Tibial nerve (tissue), 3 donors: ENCODE data around the gene FAM76B.

Experiments used
- POLR2A ChIP-seq, 2 donors: fragments of 450-650 bp; IDR thresholded peaks; one replicate each; pipeline ENCODE4 v1.6.1; 2017; ENCODE audit warnings: antibody characterized with exemption in 2 of 2, mild to moderate bottlenecking in 2 of 2, moderate library complexity in 2 of 2
- TF ChIP-seq, protein P1 (sequence below), 5 experiments: fragments of 200-600 bp in 3 of 5; fragments of 450-650 bp in 2 of 5; sonication (generic) in 3 of 5; IDR thresholded peaks; one replicate each; pipeline ENCODE4 v1.5.1; 2016 to 2019; ENCODE audit warnings: antibody characterized with exemption in 5 of 5, mild to moderate bottlenecking in 3 of 5, moderate library complexity in 2 of 5

DNA sequence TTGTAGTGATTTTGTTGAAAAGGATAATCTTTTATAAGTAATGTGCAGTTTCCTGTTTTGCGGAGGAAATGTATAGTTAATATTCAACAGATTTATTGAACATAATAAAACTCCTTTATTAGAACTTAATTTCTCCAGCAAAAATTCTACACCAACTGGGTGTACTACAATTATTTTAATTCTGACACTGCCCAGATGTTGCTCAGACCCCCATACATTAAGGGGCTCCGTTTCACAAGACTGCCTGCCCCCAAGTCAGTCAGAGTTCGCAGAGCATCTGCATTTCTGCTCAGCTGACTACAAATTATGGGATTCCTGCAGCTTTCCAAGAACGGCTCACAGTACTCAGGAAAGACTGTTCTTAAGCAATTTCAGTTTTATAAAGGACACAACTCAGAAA is 6.9 kb upstream of the FAM76B start:
- no peak for TF ChIP-seq POLR2A (IDR thresholded peaks at IDR 0.05)
- TF ChIP-seq, protein P1, sequence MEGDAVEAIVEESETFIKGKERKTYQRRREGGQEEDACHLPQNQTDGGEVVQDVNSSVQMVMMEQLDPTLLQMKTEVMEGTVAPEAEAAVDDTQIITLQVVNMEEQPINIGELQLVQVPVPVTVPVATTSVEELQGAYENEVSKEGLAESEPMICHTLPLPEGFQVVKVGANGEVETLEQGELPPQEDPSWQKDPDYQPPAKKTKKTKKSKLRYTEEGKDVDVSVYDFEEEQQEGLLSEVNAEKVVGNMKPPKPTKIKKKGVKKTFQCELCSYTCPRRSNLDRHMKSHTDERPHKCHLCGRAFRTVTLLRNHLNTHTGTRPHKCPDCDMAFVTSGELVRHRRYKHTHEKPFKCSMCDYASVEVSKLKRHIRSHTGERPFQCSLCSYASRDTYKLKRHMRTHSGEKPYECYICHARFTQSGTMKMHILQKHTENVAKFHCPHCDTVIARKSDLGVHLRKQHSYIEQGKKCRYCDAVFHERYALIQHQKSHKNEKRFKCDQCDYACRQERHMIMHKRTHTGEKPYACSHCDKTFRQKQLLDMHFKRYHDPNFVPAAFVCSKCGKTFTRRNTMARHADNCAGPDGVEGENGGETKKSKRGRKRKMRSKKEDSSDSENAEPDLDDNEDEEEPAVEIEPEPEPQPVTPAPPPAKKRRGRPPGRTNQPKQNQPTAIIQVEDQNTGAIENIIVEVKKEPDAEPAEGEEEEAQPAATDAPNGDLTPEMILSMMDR (IDR thresholded peaks at IDR 0.05), result no peak
